ENCODE results near the gene NEUROD2.

Gene NEUROD2

DNA sequence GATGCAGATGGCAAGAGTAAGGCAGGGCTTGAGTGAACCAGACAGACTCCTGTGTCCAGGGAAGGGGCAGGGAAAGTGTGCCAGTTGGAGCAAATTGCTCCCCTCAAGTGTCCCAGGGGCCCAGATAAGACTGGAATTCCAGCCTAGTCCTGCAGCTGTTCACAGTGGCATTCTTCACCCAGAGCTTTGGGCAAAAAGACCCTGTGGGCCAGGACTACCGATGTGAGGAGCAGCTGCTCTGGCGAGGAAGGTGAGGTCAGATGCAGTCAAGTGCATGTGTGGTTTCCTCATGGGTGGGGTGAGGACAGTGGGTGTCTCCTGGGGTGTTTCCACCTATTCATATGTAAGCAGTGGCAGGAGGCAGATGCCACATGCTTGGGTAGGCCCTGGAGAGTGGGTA is 14.3 kb downstream of the NEUROD2 start:
- H3K4me1 ChIP-seq (ENCODE audit: control insufficient read depth, insufficient read depth, low read length) = no peaks in the 10 kb centered on the region
- ChIA-PET POLR2A (no interaction called here), CTCF (no interaction called here)
- no peaks in the 10 kb centered on the region for H3K9me3 ChIP-seq (ENCODE audit: control insufficient read depth, insufficient read depth, low read depth, low read length)
- TF ChIP-seq ZNF501 (tag by site-specific recombination; IDR thresholded peaks at IDR 0.05) (no peak), ZNF658 (tag by site-specific recombination; IDR thresholded peaks at IDR 0.05) (no peak), ZNF133 (tag by site-specific recombination; IDR thresholded peaks at IDR 0.05) (no peak), EGR2 (tag by site-specific recombination; IDR thresholded peaks at IDR 0.05; ENCODE audit: low read depth) (no peak), ZNF2 (tag by site-specific recombination; IDR thresholded peaks at IDR 0.05) (no peak), ZNF654 (tag by site-specific recombination; IDR thresholded peaks at IDR 0.05; ENCODE audit: low read depth) (no peak)
- TF ChIP-seq, protein P1, sequence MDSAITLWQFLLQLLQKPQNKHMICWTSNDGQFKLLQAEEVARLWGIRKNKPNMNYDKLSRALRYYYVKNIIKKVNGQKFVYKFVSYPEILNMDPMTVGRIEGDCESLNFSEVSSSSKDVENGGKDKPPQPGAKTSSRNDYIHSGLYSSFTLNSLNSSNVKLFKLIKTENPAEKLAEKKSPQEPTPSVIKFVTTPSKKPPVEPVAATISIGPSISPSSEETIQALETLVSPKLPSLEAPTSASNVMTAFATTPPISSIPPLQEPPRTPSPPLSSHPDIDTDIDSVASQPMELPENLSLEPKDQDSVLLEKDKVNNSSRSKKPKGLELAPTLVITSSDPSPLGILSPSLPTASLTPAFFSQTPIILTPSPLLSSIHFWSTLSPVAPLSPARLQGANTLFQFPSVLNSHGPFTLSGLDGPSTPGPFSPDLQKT (IDR thresholded peaks at IDR 0.05; ENCODE audit: borderline replicate concordance, low read depth, low read length) = no peak
- H3K4me3 ChIP-seq (ENCODE audit: low read depth, low read length) = no peak overlapping the region
- H3K36me3 ChIP-seq (ENCODE audit: control insufficient read depth in 2 of 2, insufficient read depth in 1 of 2, low read length in 2 of 2) = no peaks in the 10 kb centered on the region
- H3K27ac ChIP-seq (ENCODE audit: extremely low read depth, low read depth, low read length) = no peak overlapping the region

DNA sequence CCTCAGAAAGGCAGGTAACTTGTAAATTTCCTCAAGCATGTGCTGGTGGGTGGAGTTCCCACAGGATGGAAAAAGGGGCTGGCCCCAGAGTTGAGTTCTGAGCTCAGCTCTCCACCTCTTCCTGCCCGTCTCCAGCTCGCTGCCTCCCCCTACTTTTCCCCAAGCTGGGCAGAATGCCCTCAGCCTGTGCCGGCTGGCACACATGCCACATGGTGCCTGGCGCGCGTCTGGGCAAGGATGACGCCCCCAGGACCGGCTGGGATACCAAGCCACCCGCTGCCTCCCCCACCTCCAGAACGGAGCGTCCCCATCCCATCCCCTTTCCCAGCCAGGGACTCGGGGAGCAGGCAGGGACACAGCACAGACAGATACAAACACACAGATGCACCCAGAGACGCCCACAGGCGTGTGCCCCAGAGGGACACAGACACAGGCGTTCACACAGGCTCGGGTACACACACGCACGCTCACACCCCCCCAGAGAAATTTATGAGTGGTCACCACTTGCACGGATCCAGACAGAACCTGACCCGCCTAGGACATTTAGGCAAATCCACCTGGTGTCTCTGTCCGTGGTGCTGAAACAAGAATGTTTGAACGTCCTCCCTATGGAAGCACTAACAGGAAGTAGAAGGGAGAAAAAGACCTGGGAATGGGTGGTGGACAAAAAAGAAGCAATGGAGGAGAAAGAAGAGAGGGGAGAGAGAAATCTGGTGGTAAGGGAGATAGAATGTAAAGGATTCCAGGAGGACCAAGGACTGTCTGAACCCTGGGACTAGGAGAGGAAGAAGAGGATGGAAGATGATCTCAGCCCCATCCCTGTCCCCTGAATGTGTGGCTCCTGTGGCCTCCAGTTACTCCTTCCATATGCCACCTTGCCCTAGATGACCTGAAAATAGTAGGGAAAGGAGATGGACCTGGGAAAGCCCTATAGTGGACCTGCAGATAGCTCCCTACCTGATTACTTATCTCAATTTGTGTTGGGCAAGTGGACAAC is 15.5 kb downstream of the NEUROD2 start:
- POLR2A ChIA-PET = interaction anchor here (0.6 kb wide), 1 partner anchor 8 kb away, joined by 4 read pairs; no protein-coding TSS in a partner anchor
- H3K9me3 ChIP-seq (ENCODE audit: control insufficient read depth, insufficient read depth, low read depth, low read length) = no peaks in the 10 kb centered on the region
- H3K27ac ChIP-seq (ENCODE audit: extremely low read depth, low read depth, low read length) = no peak overlapping the region
- no peak overlapping the region for H3K4me3 ChIP-seq (ENCODE audit: low read depth, low read length)
- CTCF ChIA-PET = no interaction called here
- no peaks in the 10 kb centered on the region for H3K36me3 ChIP-seq (ENCODE audit: control insufficient read depth in 2 of 2, insufficient read depth in 1 of 2, low read length in 2 of 2)
- H3K4me1 ChIP-seq (ENCODE audit: control insufficient read depth, insufficient read depth, low read length) = no peaks in the 10 kb centered on the region
- TF ChIP-seq TCF7L2 (IDR thresholded peaks at IDR 0.05; ENCODE audit: borderline replicate concordance, low read depth, low read length) (no peak), HOXA7 (CRISPR knock-in tag; IDR thresholded peaks at IDR 0.05; ENCODE audit: borderline replicate concordance) (no peak), ZNF510 (tag by site-specific recombination; IDR thresholded peaks at IDR 0.05; ENCODE audit: insufficient replicate concordance) (no peak), ZBTB7A (tag by site-specific recombination; IDR thresholded peaks at IDR 0.05; ENCODE audit: low read depth) (no peak), MZF1 (tag by site-specific recombination; IDR thresholded peaks at IDR 0.05; ENCODE audit: borderline replicate concordance) (no peak), GLIS2 (tag by site-specific recombination; IDR thresholded peaks at IDR 0.05) (no peak), MEIS1 (CRISPR knock-in tag; IDR thresholded peaks at IDR 0.05; ENCODE audit: borderline replicate concordance) (no peak)
- TF ChIP-seq, protein P2, sequence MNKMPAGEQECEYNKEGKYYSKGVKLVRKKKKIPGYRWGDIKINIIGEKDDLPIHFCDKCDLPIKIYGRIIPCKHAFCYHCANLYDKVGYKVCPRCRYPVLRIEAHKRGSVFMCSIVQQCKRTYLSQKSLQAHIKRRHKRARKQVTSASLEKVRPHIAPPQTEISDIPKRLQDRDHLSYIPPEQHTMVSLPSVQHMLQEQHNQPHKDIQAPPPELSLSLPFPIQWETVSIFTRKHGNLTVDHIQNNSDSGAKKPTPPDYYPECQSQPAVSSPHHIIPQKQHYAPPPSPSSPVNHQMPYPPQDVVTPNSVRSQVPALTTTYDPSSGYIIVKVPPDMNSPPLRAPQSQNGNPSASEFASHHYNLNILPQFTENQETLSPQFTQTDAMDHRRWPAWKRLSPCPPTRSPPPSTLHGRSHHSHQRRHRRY (tag by site-specific recombination; IDR thresholded peaks at IDR 0.05) = no peak
- TF ChIP-seq, protein P3, sequence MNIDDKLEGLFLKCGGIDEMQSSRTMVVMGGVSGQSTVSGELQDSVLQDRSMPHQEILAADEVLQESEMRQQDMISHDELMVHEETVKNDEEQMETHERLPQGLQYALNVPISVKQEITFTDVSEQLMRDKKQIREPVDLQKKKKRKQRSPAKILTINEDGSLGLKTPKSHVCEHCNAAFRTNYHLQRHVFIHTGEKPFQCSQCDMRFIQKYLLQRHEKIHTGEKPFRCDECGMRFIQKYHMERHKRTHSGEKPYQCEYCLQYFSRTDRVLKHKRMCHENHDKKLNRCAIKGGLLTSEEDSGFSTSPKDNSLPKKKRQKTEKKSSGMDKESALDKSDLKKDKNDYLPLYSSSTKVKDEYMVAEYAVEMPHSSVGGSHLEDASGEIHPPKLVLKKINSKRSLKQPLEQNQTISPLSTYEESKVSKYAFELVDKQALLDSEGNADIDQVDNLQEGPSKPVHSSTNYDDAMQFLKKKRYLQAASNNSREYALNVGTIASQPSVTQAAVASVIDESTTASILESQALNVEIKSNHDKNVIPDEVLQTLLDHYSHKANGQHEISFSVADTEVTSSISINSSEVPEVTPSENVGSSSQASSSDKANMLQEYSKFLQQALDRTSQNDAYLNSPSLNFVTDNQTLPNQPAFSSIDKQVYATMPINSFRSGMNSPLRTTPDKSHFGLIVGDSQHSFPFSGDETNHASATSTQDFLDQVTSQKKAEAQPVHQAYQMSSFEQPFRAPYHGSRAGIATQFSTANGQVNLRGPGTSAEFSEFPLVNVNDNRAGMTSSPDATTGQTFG (tag by site-specific recombination; IDR thresholded peaks at IDR 0.05; ENCODE audit: borderline replicate concordance) = no peak
- TF ChIP-seq, protein P4, sequence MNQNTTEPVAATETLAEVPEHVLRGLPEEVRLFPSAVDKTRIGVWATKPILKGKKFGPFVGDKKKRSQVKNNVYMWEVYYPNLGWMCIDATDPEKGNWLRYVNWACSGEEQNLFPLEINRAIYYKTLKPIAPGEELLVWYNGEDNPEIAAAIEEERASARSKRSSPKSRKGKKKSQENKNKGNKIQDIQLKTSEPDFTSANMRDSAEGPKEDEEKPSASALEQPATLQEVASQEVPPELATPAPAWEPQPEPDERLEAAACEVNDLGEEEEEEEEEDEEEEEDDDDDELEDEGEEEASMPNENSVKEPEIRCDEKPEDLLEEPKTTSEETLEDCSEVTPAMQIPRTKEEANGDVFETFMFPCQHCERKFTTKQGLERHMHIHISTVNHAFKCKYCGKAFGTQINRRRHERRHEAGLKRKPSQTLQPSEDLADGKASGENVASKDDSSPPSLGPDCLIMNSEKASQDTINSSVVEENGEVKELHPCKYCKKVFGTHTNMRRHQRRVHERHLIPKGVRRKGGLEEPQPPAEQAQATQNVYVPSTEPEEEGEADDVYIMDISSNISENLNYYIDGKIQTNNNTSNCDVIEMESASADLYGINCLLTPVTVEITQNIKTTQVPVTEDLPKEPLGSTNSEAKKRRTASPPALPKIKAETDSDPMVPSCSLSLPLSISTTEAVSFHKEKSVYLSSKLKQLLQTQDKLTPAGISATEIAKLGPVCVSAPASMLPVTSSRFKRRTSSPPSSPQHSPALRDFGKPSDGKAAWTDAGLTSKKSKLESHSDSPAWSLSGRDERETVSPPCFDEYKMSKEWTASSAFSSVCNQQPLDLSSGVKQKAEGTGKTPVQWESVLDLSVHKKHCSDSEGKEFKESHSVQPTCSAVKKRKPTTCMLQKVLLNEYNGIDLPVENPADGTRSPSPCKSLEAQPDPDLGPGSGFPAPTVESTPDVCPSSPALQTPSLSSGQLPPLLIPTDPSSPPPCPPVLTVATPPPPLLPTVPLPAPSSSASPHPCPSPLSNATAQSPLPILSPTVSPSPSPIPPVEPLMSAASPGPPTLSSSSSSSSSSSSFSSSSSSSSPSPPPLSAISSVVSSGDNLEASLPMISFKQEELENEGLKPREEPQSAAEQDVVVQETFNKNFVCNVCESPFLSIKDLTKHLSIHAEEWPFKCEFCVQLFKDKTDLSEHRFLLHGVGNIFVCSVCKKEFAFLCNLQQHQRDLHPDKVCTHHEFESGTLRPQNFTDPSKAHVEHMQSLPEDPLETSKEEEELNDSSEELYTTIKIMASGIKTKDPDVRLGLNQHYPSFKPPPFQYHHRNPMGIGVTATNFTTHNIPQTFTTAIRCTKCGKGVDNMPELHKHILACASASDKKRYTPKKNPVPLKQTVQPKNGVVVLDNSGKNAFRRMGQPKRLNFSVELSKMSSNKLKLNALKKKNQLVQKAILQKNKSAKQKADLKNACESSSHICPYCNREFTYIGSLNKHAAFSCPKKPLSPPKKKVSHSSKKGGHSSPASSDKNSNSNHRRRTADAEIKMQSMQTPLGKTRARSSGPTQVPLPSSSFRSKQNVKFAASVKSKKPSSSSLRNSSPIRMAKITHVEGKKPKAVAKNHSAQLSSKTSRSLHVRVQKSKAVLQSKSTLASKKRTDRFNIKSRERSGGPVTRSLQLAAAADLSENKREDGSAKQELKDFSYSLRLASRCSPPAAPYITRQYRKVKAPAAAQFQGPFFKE (tag by site-specific recombination; IDR thresholded peaks at IDR 0.05; ENCODE audit: borderline replicate concordance) = no peak
- TF ChIP-seq, protein P5, sequence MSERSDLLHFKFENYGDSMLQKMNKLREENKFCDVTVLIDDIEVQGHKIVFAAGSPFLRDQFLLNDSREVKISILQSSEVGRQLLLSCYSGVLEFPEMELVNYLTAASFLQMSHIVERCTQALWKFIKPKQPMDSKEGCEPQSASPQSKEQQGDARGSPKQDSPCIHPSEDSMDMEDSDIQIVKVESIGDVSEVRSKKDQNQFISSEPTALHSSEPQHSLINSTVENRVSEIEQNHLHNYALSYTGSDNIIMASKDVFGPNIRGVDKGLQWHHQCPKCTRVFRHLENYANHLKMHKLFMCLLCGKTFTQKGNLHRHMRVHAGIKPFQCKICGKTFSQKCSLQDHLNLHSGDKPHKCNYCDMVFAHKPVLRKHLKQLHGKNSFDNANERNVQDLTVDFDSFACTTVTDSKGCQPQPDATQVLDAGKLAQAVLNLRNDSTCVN (tag by site-specific recombination; optimal IDR thresholded peaks at IDR 0.05) = peak; percentile 12

Data from HEK293 (cell line).